ENCODE results near the gene KAZN. TPM values are rescaled to one million over a fixed set of nuclear protein-coding genes. Genes with fewer than 3 reads are reported as not detected.

The KAZN gene
- total RNA-seq, 3 donors from 2014 or later = 0.35 to 1.7 (median 1.2) TPM

DNA sequence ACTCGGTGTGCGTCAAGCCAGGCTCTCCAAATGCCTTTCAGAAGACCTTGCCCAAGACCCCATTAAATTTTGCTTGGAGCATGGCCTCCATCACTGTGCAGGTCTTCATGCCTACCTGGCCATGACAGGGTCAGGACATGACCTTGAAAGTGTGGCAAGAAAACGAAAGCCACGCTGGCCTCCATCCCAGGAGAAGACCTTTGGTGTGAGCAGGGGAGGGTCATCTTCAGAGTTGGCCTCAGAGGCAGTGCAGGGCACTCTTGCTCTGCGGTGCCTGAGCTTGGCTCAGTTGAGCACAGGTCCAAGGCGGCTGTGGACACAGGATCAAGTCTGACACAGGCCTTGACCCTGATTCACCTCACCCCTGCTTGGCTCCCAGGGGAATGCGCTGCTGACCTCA, 373.6 kb downstream of the KAZN start:
- peaks cover 1% of the 10 kb centered on the region for H3K27me3 Mint-ChIP-seq (ENCODE audit: low read depth)
- H3K4me3 Mint-ChIP-seq = no peak overlapping the region

GRCh38 chr1:14973773-14974172, 375.3 kb downstream of the KAZN start:
- no peak for ATAC-seq

More for the DNA sequence above, 373.6 kb downstream of the KAZN start:
- Mint-ChIP-seq H3K9me3 (no peaks in the 10 kb centered on the region), H3K36me3 (ENCODE audit: insufficient read depth) (no peaks in the 10 kb centered on the region), H3K4me1 (ENCODE audit: low read depth) (peaks cover 9% of the 10 kb centered on the region)
- ATAC-seq (no peak), DNase-seq (no peak)

GRCh38 chr1:14974361-14974760, 375.9 kb downstream of the KAZN start:
- Mint-ChIP-seq H3K27me3 (ENCODE audit: low read depth) (peaks cover 1% of the 10 kb centered on the region), H3K4me3 (no peak overlapping the region), H3K9me3 (no peaks in the 10 kb centered on the region), H3K36me3 (ENCODE audit: insufficient read depth) (no peaks in the 10 kb centered on the region), H3K4me1 (ENCODE audit: low read depth) (peaks cover 1% of the 10 kb centered on the region)
- ATAC-seq (no peak), DNase-seq (no peak)

More at GRCh38 chr1:14973773-14974172, 375.3 kb downstream of the KAZN start:
- Mint-ChIP-seq H3K4me1 (ENCODE audit: low read depth) (peaks cover 7% of the 10 kb centered on the region), H3K4me3 (no peak overlapping the region), H3K9me3 (no peaks in the 10 kb centered on the region), H3K27me3 (ENCODE audit: low read depth) (peaks cover 1% of the 10 kb centered on the region), H3K36me3 (ENCODE audit: insufficient read depth) (no peaks in the 10 kb centered on the region)
- DNase-seq = no peak

GRCh38 chr1:14975119-14975518, 376.6 kb downstream of the KAZN start:
- no peak for DNase-seq
- ATAC-seq = no peak
- Mint-ChIP-seq H3K36me3 (ENCODE audit: insufficient read depth) (no peaks in the 10 kb centered on the region), H3K9me3 (no peaks in the 10 kb centered on the region), H3K27me3 (ENCODE audit: low read depth) (peaks cover 3% of the 10 kb centered on the region), H3K4me1 (ENCODE audit: low read depth) (no peaks in the 10 kb centered on the region), H3K4me3 (no peak overlapping the region)

DNA sequence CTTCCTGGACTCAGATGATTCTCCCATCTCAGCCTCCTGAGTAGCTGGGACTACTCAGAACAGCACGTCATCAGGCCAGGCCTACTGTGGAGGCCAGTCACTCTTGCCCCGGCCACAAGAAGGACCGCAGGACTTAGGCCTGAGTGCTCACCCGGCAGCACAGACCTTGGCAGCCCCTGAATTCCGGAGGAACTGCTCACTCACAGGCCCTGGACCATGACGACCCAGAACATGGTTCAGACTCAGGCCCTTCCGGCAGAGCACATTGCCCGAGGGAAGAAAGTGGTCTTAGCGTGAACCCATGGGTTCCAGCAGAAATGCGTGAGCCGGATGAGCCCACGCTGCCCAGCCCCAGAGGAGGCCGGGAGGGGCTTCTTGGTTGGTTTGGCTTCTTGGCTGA, 377.8 kb downstream of the KAZN start:
- no peak for ATAC-seq
- DNase-seq = no peak
- Mint-ChIP-seq H3K4me3 (no peak overlapping the region), H3K36me3 (ENCODE audit: insufficient read depth) (no peaks in the 10 kb centered on the region), H3K27me3 (ENCODE audit: low read depth) (peaks cover 6% of the 10 kb centered on the region), H3K4me1 (ENCODE audit: low read depth) (no peaks in the 10 kb centered on the region), H3K9me3 (no peaks in the 10 kb centered on the region)

DNA sequence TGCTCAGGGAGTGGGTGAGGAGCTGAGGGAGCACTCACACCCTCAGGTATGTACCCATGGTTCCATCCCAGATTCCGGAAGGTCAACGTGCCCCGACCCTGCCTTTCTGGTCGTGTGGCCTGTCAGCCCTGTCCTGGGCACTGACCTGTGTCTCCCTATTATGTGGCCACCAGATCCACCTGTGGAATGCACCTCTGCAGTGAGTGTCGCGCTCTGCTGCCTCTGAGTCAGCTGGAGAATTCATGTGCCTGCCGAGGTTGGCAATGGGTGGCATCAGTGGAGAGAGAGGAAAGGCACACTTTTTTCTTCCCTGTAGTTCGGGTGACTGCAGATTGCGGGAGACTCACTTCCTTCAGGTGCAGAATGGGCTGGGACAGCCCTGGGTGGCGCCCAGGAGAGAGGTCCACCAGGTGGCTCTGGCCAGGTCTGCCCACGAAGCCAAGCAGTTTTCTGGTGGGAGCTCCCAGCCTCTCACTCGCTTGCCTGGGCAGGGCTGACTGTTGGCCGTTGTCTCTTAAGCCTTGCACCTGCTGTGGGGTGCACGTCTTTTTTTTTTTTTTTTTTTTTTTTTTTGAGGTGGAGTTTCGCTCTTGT, 378.9 kb downstream of the KAZN start:
- Mint-ChIP-seq H3K27me3 (ENCODE audit: low read depth) (peaks cover 5% of the 10 kb centered on the region), H3K9me3 (no peaks in the 10 kb centered on the region), H3K36me3 (ENCODE audit: insufficient read depth) (no peaks in the 10 kb centered on the region), H3K4me3 (no peak overlapping the region), H3K4me1 (ENCODE audit: low read depth) (no peaks in the 10 kb centered on the region)
- DNase-seq (no peak), ATAC-seq (no peak)

GRCh38 chr1:14980621-14981218, 382.2 kb downstream of the KAZN start:
- Mint-ChIP-seq H3K27me3 (ENCODE audit: low read depth) (peaks cover 5% of the 10 kb centered on the region), H3K9me3 (no peaks in the 10 kb centered on the region), H3K4me1 (ENCODE audit: low read depth) (no peaks in the 10 kb centered on the region), H3K36me3 (ENCODE audit: insufficient read depth) (no peaks in the 10 kb centered on the region), H3K4me3 (no peak overlapping the region)
- no peak for DNase-seq
- ATAC-seq = no peak

- no peak for ATAC-seq
- no peaks in the 10 kb centered on the region for H3K4me1 Mint-ChIP-seq (ENCODE audit: low read depth)
- no peak for DNase-seq
Observed at GRCh38 chr1:14982029-14982428, 383.5 kb downstream of the KAZN start.

GRCh38 chr1:14983277-14983676, 384.8 kb downstream of the KAZN start:
- Mint-ChIP-seq H3K9me3 (no peaks in the 10 kb centered on the region), H3K4me3 (no peak overlapping the region), H3K4me1 (ENCODE audit: low read depth) (no peaks in the 10 kb centered on the region), H3K36me3 (ENCODE audit: insufficient read depth) (no peaks in the 10 kb centered on the region), H3K27me3 (ENCODE audit: low read depth) (peaks cover 5% of the 10 kb centered on the region)
- DNase-seq (no peak), ATAC-seq (no peak)

More at GRCh38 chr1:14982029-14982428, 383.5 kb downstream of the KAZN start:
- no peaks in the 10 kb centered on the region for H3K36me3 Mint-ChIP-seq (ENCODE audit: insufficient read depth)
- H3K27me3 Mint-ChIP-seq (ENCODE audit: low read depth) = peaks cover 5% of the 10 kb centered on the region
- H3K4me3 Mint-ChIP-seq = no peak overlapping the region
- no peaks in the 10 kb centered on the region for H3K9me3 Mint-ChIP-seq

- Mint-ChIP-seq H3K4me3 (no peak overlapping the region), H3K36me3 (ENCODE audit: insufficient read depth) (no peaks in the 10 kb centered on the region), H3K9me3 (no peaks in the 10 kb centered on the region), H3K27me3 (ENCODE audit: low read depth) (no peaks in the 10 kb centered on the region), H3K4me1 (ENCODE audit: low read depth) (no peaks in the 10 kb centered on the region)
- ATAC-seq (no peak), DNase-seq (no peak)
Observed at GRCh38 chr1:14986168-14986567, 387.7 kb downstream of the KAZN start.

GRCh38 chr1:14987829-14988603, 389.5 kb downstream of the KAZN start:
- Mint-ChIP-seq H3K9me3 (no peaks in the 10 kb centered on the region), H3K4me1 (ENCODE audit: low read depth) (no peaks in the 10 kb centered on the region), H3K27me3 (ENCODE audit: low read depth) (no peaks in the 10 kb centered on the region), H3K36me3 (ENCODE audit: insufficient read depth) (no peaks in the 10 kb centered on the region), H3K4me3 (no peak overlapping the region)
- ATAC-seq (no peak), DNase-seq (no peak)

DNA sequence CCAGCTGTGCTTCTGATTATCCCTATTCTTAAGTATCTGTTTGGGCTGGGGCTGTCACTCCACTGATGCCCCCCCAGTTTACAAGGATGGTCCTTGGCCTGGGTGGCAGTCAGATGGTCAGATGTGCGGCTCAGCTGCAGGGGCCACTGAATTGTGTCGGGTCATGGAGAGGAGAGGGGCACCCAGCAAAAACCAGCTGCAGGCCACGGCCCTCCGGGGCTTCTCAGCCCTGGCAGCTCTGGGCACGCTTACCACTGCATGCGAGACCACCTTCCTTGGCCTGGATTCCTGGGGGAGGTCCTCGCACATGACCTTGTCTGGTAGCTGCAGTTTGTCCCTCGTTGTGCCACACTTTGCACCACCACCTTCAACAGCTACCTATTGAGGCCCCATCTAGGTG, 390.2 kb downstream of the KAZN start:
- no peak overlapping the region for H3K4me3 Mint-ChIP-seq
- H3K27me3 Mint-ChIP-seq (ENCODE audit: low read depth) = no peaks in the 10 kb centered on the region
- no peaks in the 10 kb centered on the region for H3K9me3 Mint-ChIP-seq
- no peaks in the 10 kb centered on the region for H3K36me3 Mint-ChIP-seq (ENCODE audit: insufficient read depth)
- DNase-seq (no peak), ATAC-seq (no peak)
- H3K4me1 Mint-ChIP-seq (ENCODE audit: low read depth) = no peaks in the 10 kb centered on the region

DNA sequence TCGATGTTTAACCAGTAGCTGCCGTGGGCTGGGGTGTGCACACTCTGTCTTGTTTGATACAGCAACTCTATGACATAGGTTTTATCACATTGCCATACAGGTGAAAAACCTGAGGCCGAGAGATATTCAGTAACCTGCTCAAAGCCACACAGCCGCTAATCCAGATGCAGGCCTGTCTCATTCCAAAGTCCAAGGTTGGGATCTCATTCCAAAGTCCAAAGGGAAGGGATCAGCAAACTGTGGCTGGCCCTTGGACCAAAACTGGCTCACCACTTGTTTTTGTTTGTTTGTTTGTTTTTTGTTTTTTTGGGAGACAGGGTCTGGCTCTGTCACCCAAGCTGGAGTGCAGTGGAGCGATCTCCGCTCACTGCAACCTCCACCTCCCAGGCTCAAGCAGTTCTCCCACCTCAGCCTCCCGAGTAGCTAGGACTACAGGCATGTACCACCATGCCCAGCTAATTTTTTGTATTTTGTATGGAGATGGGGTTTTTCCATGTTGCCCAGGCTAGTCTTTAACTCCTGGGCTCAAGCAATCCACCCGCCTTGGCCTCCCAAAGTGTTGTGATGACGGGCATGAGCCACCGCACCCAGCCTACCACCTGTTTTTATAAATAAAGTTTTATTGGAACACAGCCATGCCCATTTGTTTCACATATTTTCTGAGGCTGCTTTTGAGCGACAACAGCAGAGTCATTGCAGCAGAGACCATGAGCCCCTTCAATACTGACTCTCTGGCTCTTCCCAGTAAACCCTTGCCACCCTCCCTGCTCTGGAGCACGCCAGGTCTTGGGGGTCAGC, 391.6 kb downstream of the KAZN start:
- no peak for DNase-seq
- Mint-ChIP-seq H3K27me3 (ENCODE audit: low read depth) (no peaks in the 10 kb centered on the region), H3K9me3 (no peaks in the 10 kb centered on the region), H3K36me3 (ENCODE audit: insufficient read depth) (no peaks in the 10 kb centered on the region), H3K4me1 (ENCODE audit: low read depth) (no peaks in the 10 kb centered on the region), H3K4me3 (no peak overlapping the region)
- no peak for ATAC-seq

DNA sequence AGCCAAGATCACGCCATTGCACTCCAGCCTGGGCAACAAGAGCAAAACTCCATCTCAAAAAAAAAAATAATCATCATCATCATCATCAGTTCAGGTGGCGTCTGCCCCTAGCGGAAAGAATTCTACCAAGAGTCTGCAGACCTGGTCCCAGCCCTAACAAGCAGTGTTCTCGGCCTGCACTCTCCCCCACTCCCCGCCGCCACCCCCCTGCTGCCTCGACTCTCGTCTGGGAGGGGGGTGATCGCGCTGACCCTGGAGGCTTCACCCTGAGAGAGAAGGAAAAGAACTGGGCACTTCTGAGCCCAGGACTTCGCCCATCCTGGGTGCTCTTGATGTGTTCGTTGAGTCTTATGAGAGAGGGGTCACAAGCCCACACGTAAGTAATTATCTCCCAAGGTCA, 394.9 kb downstream of the KAZN start:
- H3K9me3 Mint-ChIP-seq = no peaks in the 10 kb centered on the region
- no peaks in the 10 kb centered on the region for H3K4me1 Mint-ChIP-seq (ENCODE audit: low read depth)
- H3K27me3 Mint-ChIP-seq (ENCODE audit: low read depth) = no peaks in the 10 kb centered on the region
- H3K36me3 Mint-ChIP-seq (ENCODE audit: insufficient read depth) = no peaks in the 10 kb centered on the region
- DNase-seq (no peak), ATAC-seq (no peak)
- no peak overlapping the region for H3K4me3 Mint-ChIP-seq
